ENCODE results near the gene NPEPL1. TPM values are rescaled to one million over a fixed set of nuclear protein-coding genes. Genes with fewer than 3 reads are reported as not detected.

Gene NPEPL1
- total RNA-seq, 1 donor from 2014 or later = 41.6 TPM

GRCh38 chr20:58716476-58717277, 24.1 kb downstream of the NPEPL1 start:
- Histone ChIP-seq H3K27me3 (peaks cover 11% of the 10 kb centered on the region), H3K9me3 (no peaks in the 10 kb centered on the region), H3K27ac (no peak overlapping the region), H3K4me1 (no peaks in the 10 kb centered on the region), H3K4me3 (no peak overlapping the region), H3K36me3 (no peaks in the 10 kb centered on the region)
- ATAC-seq (no peak), DNase-seq (no peak)
- TF ChIP-seq, protein P1, sequence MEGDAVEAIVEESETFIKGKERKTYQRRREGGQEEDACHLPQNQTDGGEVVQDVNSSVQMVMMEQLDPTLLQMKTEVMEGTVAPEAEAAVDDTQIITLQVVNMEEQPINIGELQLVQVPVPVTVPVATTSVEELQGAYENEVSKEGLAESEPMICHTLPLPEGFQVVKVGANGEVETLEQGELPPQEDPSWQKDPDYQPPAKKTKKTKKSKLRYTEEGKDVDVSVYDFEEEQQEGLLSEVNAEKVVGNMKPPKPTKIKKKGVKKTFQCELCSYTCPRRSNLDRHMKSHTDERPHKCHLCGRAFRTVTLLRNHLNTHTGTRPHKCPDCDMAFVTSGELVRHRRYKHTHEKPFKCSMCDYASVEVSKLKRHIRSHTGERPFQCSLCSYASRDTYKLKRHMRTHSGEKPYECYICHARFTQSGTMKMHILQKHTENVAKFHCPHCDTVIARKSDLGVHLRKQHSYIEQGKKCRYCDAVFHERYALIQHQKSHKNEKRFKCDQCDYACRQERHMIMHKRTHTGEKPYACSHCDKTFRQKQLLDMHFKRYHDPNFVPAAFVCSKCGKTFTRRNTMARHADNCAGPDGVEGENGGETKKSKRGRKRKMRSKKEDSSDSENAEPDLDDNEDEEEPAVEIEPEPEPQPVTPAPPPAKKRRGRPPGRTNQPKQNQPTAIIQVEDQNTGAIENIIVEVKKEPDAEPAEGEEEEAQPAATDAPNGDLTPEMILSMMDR (IDR thresholded peaks at IDR 0.05) = no peak
- intact Hi-C loops (cut with DNase I) = no loop called here

GRCh38 chr20:58717278-58718091, 24.9 kb downstream of the NPEPL1 start:
- Histone ChIP-seq H3K9me3 (no peaks in the 10 kb centered on the region), H3K27ac (no peak overlapping the region), H3K36me3 (no peaks in the 10 kb centered on the region), H3K4me3 (no peak overlapping the region), H3K4me1 (no peaks in the 10 kb centered on the region), H3K27me3 (peaks cover 19% of the 10 kb centered on the region)
- intact Hi-C loops (cut with DNase I) = no loop called here
- TF ChIP-seq, protein P1 (IDR thresholded peaks at IDR 0.05) = no peak
- DNase-seq (no peak), ATAC-seq (no peak)

GRCh38 chr20:58718121-58718563, 25.5 kb downstream of the NPEPL1 start:
- Histone ChIP-seq H3K9me3 (no peaks in the 10 kb centered on the region), H3K27ac (no peak overlapping the region), H3K27me3 (peaks cover 26% of the 10 kb centered on the region), H3K4me3 (no peak overlapping the region), H3K4me1 (no peaks in the 10 kb centered on the region), H3K36me3 (no peaks in the 10 kb centered on the region)
- no peak for ATAC-seq
- no peak for DNase-seq
- intact Hi-C loops (cut with DNase I) = no loop called here
- TF ChIP-seq, protein P1 (IDR thresholded peaks at IDR 0.05) = no peak

GRCh38 chr20:58718729-58719128, 26.1 kb downstream of the NPEPL1 start:
- ATAC-seq (no peak), DNase-seq (no peak)
- Histone ChIP-seq H3K36me3 (no peaks in the 10 kb centered on the region), H3K4me1 (no peaks in the 10 kb centered on the region), H3K27ac (no peak overlapping the region), H3K9me3 (no peaks in the 10 kb centered on the region), H3K27me3 (peaks cover 29% of the 10 kb centered on the region), H3K4me3 (no peak overlapping the region)
- intact Hi-C loops (cut with DNase I) = no loop called here
- TF ChIP-seq, protein P1 (IDR thresholded peaks at IDR 0.05) = no peak

DNA sequence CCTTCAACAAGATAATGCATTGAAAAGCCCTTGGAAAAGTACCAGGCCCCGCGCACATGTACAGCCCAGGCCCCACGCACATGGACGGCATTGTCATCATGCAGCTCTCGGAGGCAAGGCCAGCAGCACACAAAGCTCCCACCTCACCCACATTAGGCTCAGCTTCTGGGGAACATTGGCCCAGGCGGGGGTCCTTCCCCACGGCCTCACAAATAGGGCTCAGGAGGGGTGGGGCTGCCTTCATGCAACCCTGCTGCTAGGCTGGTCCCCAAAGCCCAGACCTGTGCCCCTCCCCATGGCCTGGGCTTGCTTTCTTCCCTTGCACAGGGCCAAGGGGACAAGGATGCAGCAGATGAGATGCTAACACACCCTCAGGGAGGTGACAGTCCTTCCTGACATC, 26.7 kb downstream of the NPEPL1 start:
- H3K36me3 ChIP-seq = no peaks in the 10 kb centered on the region
- H3K27ac ChIP-seq = no peak overlapping the region
- peak; percentile 38 for DNase-seq
- H3K27me3 ChIP-seq = peaks cover 29% of the 10 kb centered on the region
- TF ChIP-seq, protein P1 (IDR thresholded peaks at IDR 0.05) = no peak
- ATAC-seq = no peak
- no peaks in the 10 kb centered on the region for H3K4me1 ChIP-seq
- intact Hi-C loops (cut with DNase I) = no loop called here
- no peaks in the 10 kb centered on the region for H3K9me3 ChIP-seq
- H3K4me3 ChIP-seq = no peak overlapping the region

Data from upper lobe of right lung (tissue), 1 donor.